Panc1 (cell line): Measurements from ENCODE around the gene STK11IP.

Experiments used
- POLR2AphosphoS5 ChIP-seq: IDR thresholded peaks from 2 replicates; pipeline ENCODE4 v1.6.1; 2012; ENCODE audit warnings: mild to moderate bottlenecking, low read depth, low read length, moderate library complexity
- SIN3A ChIP-seq: IDR thresholded peaks from 2 replicates; pipeline ENCODE4 v1.6.1; 2012; ENCODE audit warnings: low read depth, mild to moderate bottlenecking, low read length, moderate library complexity, borderline replicate concordance; ENCODE audit not compliant: insufficient read depth
- TF ChIP-seq, protein P1 (sequence below): fragments of 450-650 bp; IDR thresholded peaks from 2 replicates; pipeline ENCODE4 v1.5.1; 2017; ENCODE audit warnings: mild to moderate bottlenecking

DNA sequence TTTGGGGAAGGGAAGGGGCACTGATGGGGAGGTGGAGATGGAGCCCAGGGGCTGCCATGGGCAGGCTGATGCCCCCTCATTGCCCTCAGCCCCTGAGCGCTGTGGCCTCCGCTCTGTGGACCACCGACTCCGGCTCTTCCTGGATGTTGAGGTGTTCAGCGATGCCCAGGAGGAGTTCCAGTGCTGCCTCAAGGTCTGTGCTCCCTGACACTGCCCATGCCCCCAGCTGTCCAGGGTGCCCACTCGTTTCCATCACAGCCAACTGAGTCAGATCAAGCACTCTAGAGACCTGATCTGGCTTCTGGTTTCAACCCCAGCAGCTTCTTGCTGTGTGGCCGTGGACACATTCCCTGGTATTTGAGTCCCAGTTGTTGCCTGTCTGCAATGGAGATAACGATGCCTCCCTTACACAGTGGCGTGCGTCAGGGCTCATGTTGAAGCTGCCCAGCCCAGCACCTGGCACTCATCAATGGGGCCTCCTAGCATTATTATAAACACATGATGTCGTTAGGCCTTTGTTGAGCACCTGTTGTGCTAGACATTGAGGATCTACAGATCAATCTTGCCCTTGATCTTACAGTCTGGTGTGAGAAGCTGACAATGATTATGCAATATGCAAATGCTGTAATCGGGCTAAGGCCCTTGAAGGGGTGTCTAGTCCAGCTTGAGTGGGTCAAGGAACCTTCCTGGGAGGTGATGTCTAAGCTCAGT, 14.4 kb downstream of the STK11IP start:
- no peak for TF ChIP-seq POLR2AphosphoS5
- TF ChIP-seq SIN3A, result no peak
- TF ChIP-seq, protein P1, sequence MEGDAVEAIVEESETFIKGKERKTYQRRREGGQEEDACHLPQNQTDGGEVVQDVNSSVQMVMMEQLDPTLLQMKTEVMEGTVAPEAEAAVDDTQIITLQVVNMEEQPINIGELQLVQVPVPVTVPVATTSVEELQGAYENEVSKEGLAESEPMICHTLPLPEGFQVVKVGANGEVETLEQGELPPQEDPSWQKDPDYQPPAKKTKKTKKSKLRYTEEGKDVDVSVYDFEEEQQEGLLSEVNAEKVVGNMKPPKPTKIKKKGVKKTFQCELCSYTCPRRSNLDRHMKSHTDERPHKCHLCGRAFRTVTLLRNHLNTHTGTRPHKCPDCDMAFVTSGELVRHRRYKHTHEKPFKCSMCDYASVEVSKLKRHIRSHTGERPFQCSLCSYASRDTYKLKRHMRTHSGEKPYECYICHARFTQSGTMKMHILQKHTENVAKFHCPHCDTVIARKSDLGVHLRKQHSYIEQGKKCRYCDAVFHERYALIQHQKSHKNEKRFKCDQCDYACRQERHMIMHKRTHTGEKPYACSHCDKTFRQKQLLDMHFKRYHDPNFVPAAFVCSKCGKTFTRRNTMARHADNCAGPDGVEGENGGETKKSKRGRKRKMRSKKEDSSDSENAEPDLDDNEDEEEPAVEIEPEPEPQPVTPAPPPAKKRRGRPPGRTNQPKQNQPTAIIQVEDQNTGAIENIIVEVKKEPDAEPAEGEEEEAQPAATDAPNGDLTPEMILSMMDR, result no peak
